A673 (cell line): Measurements from ENCODE around the gene MOGAT3.

Source experiments
- EZH2 ChIP-seq: fragments of 200-600 bp; sonication (generic); IDR thresholded peaks from 2 replicates; pipeline ENCODE4 v1.6.1; 2017; ENCODE audit warnings: borderline replicate concordance, low read depth, mild to moderate bottlenecking, mixed read lengths, antibody characterized with exemption, low read length; ENCODE audit not compliant: poor library complexity, severe bottlenecking
- TF ChIP-seq, protein P1 (sequence below): fragments of 300-800, 200-600 bp; sonication (generic); conservative IDR thresholded peaks from 2 replicates; pipeline ENCODE4 v1.5.1; 2017; ENCODE audit warnings: low read depth, mild to moderate bottlenecking, antibody characterized with exemption, low read length, moderate library complexity, mixed read lengths

DNA sequence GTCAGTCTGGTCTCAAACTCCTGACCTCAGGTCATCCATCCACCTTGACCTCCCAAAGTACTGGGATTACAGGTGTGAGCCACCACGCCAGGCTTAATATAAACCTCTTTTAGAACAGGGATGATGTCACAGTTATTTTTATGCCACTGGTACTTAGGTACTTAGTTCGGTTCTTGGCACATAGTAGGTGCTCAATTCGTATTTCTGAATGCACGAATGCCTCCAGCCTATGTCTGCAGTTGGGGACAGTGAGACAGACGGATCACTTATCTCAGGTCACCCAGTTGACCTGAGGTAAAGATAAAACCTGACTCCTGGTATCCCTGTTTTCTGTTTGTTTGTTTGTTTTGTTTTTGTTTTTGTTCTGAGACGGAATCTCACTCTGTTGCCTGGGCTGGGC lies 14.6 kb downstream of the MOGAT3 start:
- TF ChIP-seq, protein P1, sequence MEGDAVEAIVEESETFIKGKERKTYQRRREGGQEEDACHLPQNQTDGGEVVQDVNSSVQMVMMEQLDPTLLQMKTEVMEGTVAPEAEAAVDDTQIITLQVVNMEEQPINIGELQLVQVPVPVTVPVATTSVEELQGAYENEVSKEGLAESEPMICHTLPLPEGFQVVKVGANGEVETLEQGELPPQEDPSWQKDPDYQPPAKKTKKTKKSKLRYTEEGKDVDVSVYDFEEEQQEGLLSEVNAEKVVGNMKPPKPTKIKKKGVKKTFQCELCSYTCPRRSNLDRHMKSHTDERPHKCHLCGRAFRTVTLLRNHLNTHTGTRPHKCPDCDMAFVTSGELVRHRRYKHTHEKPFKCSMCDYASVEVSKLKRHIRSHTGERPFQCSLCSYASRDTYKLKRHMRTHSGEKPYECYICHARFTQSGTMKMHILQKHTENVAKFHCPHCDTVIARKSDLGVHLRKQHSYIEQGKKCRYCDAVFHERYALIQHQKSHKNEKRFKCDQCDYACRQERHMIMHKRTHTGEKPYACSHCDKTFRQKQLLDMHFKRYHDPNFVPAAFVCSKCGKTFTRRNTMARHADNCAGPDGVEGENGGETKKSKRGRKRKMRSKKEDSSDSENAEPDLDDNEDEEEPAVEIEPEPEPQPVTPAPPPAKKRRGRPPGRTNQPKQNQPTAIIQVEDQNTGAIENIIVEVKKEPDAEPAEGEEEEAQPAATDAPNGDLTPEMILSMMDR = no peak
- TF ChIP-seq EZH2 = no peak
